Ishikawa (cell line): ENCODE results near the gene CROCC2.
A peak's percentile ranks its signal among the peaks of the same experiment; 100 is the strongest.

Experiments
- CEBPB ChIP-seq: IDR thresholded peaks from 2 replicates; pipeline ENCODE4 v1.6.1; 2012
- CREB1 ChIP-seq: IDR thresholded peaks from 2 replicates; pipeline ENCODE4 v1.6.1; 2012; ENCODE audit warnings: low read depth
- EGR1 ChIP-seq: IDR thresholded peaks from 2 replicates; pipeline ENCODE4 v1.6.1; 2012
- EP300 ChIP-seq: IDR thresholded peaks from 2 replicates; pipeline ENCODE4 v1.6.1; 2012; ENCODE audit warnings: borderline replicate concordance
- FOXM1 ChIP-seq: IDR thresholded peaks from 2 replicates; pipeline ENCODE4 v1.6.1; 2012; ENCODE audit warnings: low read depth, borderline replicate concordance
- MAX ChIP-seq: IDR thresholded peaks from 2 replicates; pipeline ENCODE4 v1.6.1; 2012
- NFIC ChIP-seq: IDR thresholded peaks from 2 replicates; pipeline ENCODE4 v1.6.1; 2012
- RAD21 ChIP-seq: IDR thresholded peaks from 2 replicates; pipeline ENCODE4 v1.6.1; 2012; ENCODE audit warnings: low read depth
- REST ChIP-seq: IDR thresholded peaks from 2 replicates; pipeline ENCODE4 v1.6.1; 2012; ENCODE audit warnings: low read depth, mild to moderate bottlenecking
- TAF1 ChIP-seq: IDR thresholded peaks from 2 replicates; pipeline ENCODE4 v1.6.1; 2012; ENCODE audit warnings: low read depth, mild to moderate bottlenecking
- TCF12 ChIP-seq: IDR thresholded peaks from 2 replicates; pipeline ENCODE4 v1.6.1; 2012; ENCODE audit warnings: low read depth
- TEAD4 ChIP-seq: IDR thresholded peaks from 2 replicates; pipeline ENCODE4 v1.6.1; 2012
- USF1 ChIP-seq: IDR thresholded peaks from 2 replicates; pipeline ENCODE4 v1.6.1; 2012
- YY1 ChIP-seq: IDR thresholded peaks from 2 replicates; pipeline ENCODE4 v1.6.1; 2012; ENCODE audit warnings: low read depth
- ZBTB7A ChIP-seq: IDR thresholded peaks from 2 replicates; pipeline ENCODE4 v1.6.1; 2012; ENCODE audit warnings: low read depth

Gene CROCC2

GRCh38 chr2:240983361-240983995, 77.3 kb downstream of the CROCC2 start:
- TF ChIP-seq RAD21 (peak; percentile 51; the same call in 1 of the 2 replicates), CEBPB (no peak), YY1 (no peak), TEAD4 (no peak), NFIC (no peak), USF1 (no peak), FOXM1 (no peak), EGR1 (no peak), CREB1 (no peak), MAX (0 out of 2 replicates have a peak, but pooled peaks have one; percentile 22), TAF1 (no peak), ZBTB7A (peak; percentile 36; the same call in 1 of the 2 replicates), TCF12 (no peak), REST (no peak), EP300 (no peak)

- TF ChIP-seq EP300: no peak
- no peak for TF ChIP-seq YY1
- TF ChIP-seq MAX: no peak
- TF ChIP-seq FOXM1: no peak
- no peak for TF ChIP-seq RAD21
- TF ChIP-seq TAF1: no peak
- TF ChIP-seq TEAD4: no peak
- TF ChIP-seq USF1: no peak
- no peak for TF ChIP-seq ZBTB7A
- TF ChIP-seq CREB1: no peak
- no peak for TF ChIP-seq TCF12
- TF ChIP-seq EGR1: no peak
- TF ChIP-seq NFIC: no peak
Observed at GRCh38 chr2:240983996-240984498, 77.9 kb downstream of the CROCC2 start.

GRCh38 chr2:240985881-240986786, 80.0 kb downstream of the CROCC2 start:
- TF ChIP-seq CEBPB (no peak), NFIC (no peak), TCF12 (no peak), MAX (no peak), RAD21 (no peak), USF1 (no peak), REST (no peak), TAF1 (no peak), TEAD4 (no peak), EP300 (no peak), CREB1 (no peak), EGR1 (no peak), YY1 (no peak), ZBTB7A (no peak), FOXM1 (no peak)

- TF ChIP-seq CEBPB (peak; percentile 8; the same call in 1 of the 2 replicates), EP300 (no peak)
Observed at GRCh38 chr2:240986787-240987411, 80.8 kb downstream of the CROCC2 start.
